Cardiac septum (tissue), 1 donor: ENCODE results near the gene DDOST. TPM values are rescaled to one million over a fixed set of nuclear protein-coding genes. Genes with fewer than 3 reads are reported as not detected.

Experiments used
- DNase-seq: peaks from one replicate; pipeline ENCODE4 v3.0.0-alpha.2; 2020; ENCODE audit warnings: low spot score
- intact Hi-C: fragments of 100-400 bp; cut with DNase I; formaldehyde crosslinking; loops from one replicate; pipeline ENCODE4 v1.14.0; 2022
- total RNA-seq: library from RNA; stranded (reverse); fragmentation: NEBNext Ultra II Directional; extraction: Animal tissue kit (Norgen Biotek cat#: 25700); gene quantifications from one replicate; pipeline ENCODE4 v1.2.1, GENCODE V29; 2021
- donor health status: DM: no; HTN: no; CAD: no.

DDOST gene
- total RNA-seq, 1 donor from 2014 or later, result 108 TPM

GRCh38 chr1:20604678-20605077, 56.5 kb downstream of the DDOST start:
- DNase-seq, result no peak
- intact Hi-C loops, result no loop called here

GRCh38 chr1:20603504-20604464, 57.4 kb downstream of the DDOST start:
- intact Hi-C loops, result no loop called here
- no peak for DNase-seq

GRCh38 chr1:20602851-20603450, 58.2 kb downstream of the DDOST start:
- intact Hi-C loops, result no loop called here
- DNase-seq, result no peak

Other genes with a start within 250 kb of the DDOST start
- 11.7 TPM for gene CAMK2N1, start 175.2 kb downstream of the DDOST start, total RNA-seq
- gene MUL1, start 153.2 kb downstream of the DDOST start, total RNA-seq, result 35.1 TPM
- gene FAM43B, start 108.8 kb downstream of the DDOST start, total RNA-seq, result 3.9 TPM
- 4.0 TPM for gene CDA, start 72.3 kb downstream of the DDOST start, total RNA-seq
- gene PINK1, start 27.9 kb downstream of the DDOST start, total RNA-seq, result 224 TPM
- 1.5 TPM for gene KIF17, start 56.6 kb upstream of the DDOST start, total RNA-seq
- gene SH2D5, start 71.3 kb upstream of the DDOST start, total RNA-seq, result not detected
- gene HP1BP3, start 125.9 kb upstream of the DDOST start, total RNA-seq, result 123 TPM